H9 (cell line): ENCODE results near the gene FADS2. TPM values are rescaled to one million over a fixed set of nuclear protein-coding genes. Genes with fewer than 3 reads are reported as not detected.

Source experiments
- DNase-seq: peaks from one replicate; pipeline ENCODE4 v3.0.0-alpha.2; 2017
- H2AFZ ChIP-seq: one replicate; pipeline ENCODE4 v1.6.1; 2013; ENCODE audit warnings: mild to moderate bottlenecking, low read length, control low read depth, moderate library complexity
- H2AK5ac ChIP-seq: 2 replicates; pipeline ENCODE4 v1.6.1; 2013; ENCODE audit warnings: low read length, control low read depth, mixed read lengths; ENCODE audit not compliant: insufficient read length
- H2BK120ac ChIP-seq: one replicate; pipeline ENCODE4 v1.6.1; 2013; ENCODE audit warnings: low read depth, mild to moderate bottlenecking, low read length, control low read depth, inconsistent platforms; ENCODE audit not compliant: poor library complexity, severe bottlenecking
- H2BK12ac ChIP-seq: 2 replicates; pipeline ENCODE4 v1.6.1; 2013; ENCODE audit warnings: low read length, control low read depth, mixed read lengths, low read depth; ENCODE audit not compliant: insufficient read length
- H2BK15ac ChIP-seq: 2 replicates; pipeline ENCODE4 v1.6.1; 2013; ENCODE audit warnings: low read depth, low read length, control low read depth
- H2BK20ac ChIP-seq: one replicate; pipeline ENCODE4 v1.6.1; 2013; ENCODE audit warnings: low read depth, mild to moderate bottlenecking, low read length, control low read depth, inconsistent platforms; ENCODE audit not compliant: poor library complexity, severe bottlenecking
- H2BK5ac ChIP-seq: 2 replicates; pipeline ENCODE4 v1.6.1; 2013; ENCODE audit warnings: low read length, control low read depth, mixed read lengths; ENCODE audit not compliant: insufficient read length
- H3K14ac ChIP-seq: 2 replicates; pipeline ENCODE4 v1.6.1; 2013; ENCODE audit warnings: low read length, control low read depth; ENCODE audit not compliant: insufficient read depth
- H3K18ac ChIP-seq: 2 replicates; pipeline ENCODE4 v1.6.1; 2013; ENCODE audit warnings: low read depth, mild to moderate bottlenecking, mixed read lengths, low read length, control low read depth; ENCODE audit not compliant: insufficient read length
- H3K23ac ChIP-seq: 2 replicates; pipeline ENCODE4 v1.6.1; 2013; ENCODE audit warnings: low read length, control low read depth, mixed read lengths, low read depth; ENCODE audit not compliant: insufficient read length
- H3K23me2 ChIP-seq: 2 replicates; pipeline ENCODE4 v1.6.1; 2013; ENCODE audit warnings: low read depth, mild to moderate bottlenecking, mixed read lengths, low read length, control low read depth; ENCODE audit not compliant: insufficient read length, poor library complexity, severe bottlenecking
- H3K27ac ChIP-seq: 2 replicates; pipeline ENCODE4 v1.5.1; 2013; ENCODE audit warnings: low read length, control low read depth, mixed read lengths, low read depth; ENCODE audit not compliant: insufficient read length
- H3K27me3 ChIP-seq: 2 replicates; pipeline ENCODE4 v1.6.1; 2013; ENCODE audit warnings: low read length, control low read depth, inconsistent platforms; ENCODE audit not compliant: insufficient read depth
- H3K4ac ChIP-seq: 2 replicates; pipeline ENCODE4 v1.6.1; 2013; ENCODE audit warnings: low read depth, mild to moderate bottlenecking, control low read depth, inconsistent platforms, low read length, moderate library complexity
- H3K4me1 ChIP-seq: 2 replicates; pipeline ENCODE4 v1.6.1; 2013; ENCODE audit warnings: low read length, control low read depth, inconsistent platforms; ENCODE audit not compliant: insufficient read depth
- H3K4me2 ChIP-seq: 2 replicates; pipeline ENCODE4 v1.6.1; 2013; ENCODE audit warnings: low read length, control low read depth, mixed read lengths; ENCODE audit not compliant: insufficient read length, insufficient read depth
- H3K56ac ChIP-seq: 2 replicates; pipeline ENCODE4 v1.6.1; 2013; ENCODE audit warnings: low read depth, mild to moderate bottlenecking, mixed read lengths, low read length, control low read depth; ENCODE audit not compliant: insufficient read length
- H3K79me1 ChIP-seq: 2 replicates; pipeline ENCODE4 v1.6.1; 2013; ENCODE audit warnings: low read depth, mild to moderate bottlenecking, moderate library complexity, low read length, control low read depth, inconsistent platforms; ENCODE audit not compliant: insufficient read depth, poor library complexity, severe bottlenecking
- H3K79me2 ChIP-seq: 2 replicates; pipeline ENCODE4 v1.6.1; 2013; ENCODE audit warnings: low read length, control low read depth, inconsistent platforms; ENCODE audit not compliant: insufficient read depth
- H3K9ac ChIP-seq: 2 replicates; pipeline ENCODE4 v1.6.1; 2013; ENCODE audit warnings: low read length, control low read depth, mixed read lengths; ENCODE audit not compliant: insufficient read length; ENCODE audit errors: extremely low read depth
- H3K9me3 ChIP-seq: one replicate; pipeline ENCODE4 v1.6.1; 2013; ENCODE audit warnings: low read depth, low read length, inconsistent platforms; ENCODE audit not compliant: control insufficient read depth
- H3T11ph ChIP-seq: one replicate; pipeline ENCODE4 v1.6.1; 2013; ENCODE audit warnings: mild to moderate bottlenecking, low read length, control low read depth, inconsistent platforms
- H4K20me1 ChIP-seq: one replicate; pipeline ENCODE4 v1.6.1; 2013; ENCODE audit not compliant: control insufficient read depth, insufficient read length, insufficient read depth
- H4K5ac ChIP-seq: 2 replicates; pipeline ENCODE4 v1.6.1; 2013; ENCODE audit warnings: low read depth, mild to moderate bottlenecking, mixed read lengths, low read length, control low read depth; ENCODE audit not compliant: insufficient read length
- H4K8ac ChIP-seq: replicated peaks from 2 replicates; pipeline ENCODE4 v1.6.1; 2013; ENCODE audit warnings: low read length, control low read depth, mixed read lengths, low read depth; ENCODE audit not compliant: insufficient read length
- H4K91ac ChIP-seq: 2 replicates; pipeline ENCODE4 v1.6.1; 2013; ENCODE audit warnings: low read depth, mild to moderate bottlenecking, moderate library complexity, mixed read lengths, low read length, control low read depth; ENCODE audit not compliant: insufficient read length
- H3K27ac Mint-ChIP-seq, 3 experiments: 2 replicates in 2 of 3; 3 replicates in 1 of 3; pipeline ENCODE4 v1.8.0; 2020 to 2021; ENCODE audit warnings: mixed read lengths in 3 of 3, mild to moderate bottlenecking in 1 of 3, moderate library complexity in 1 of 3
- H3K27me3 Mint-ChIP-seq: 2 replicates; pipeline ENCODE4 v1.8.0; 2021; ENCODE audit warnings: low read depth, mild to moderate bottlenecking, moderate library complexity, mixed read lengths
- H3K36me3 Mint-ChIP-seq, 3 experiments: 2 replicates in 2 of 3; 3 replicates in 1 of 3; pipeline ENCODE4 v1.8.0; 2020 to 2021; ENCODE audit warnings: low read depth in 3 of 3, mixed read lengths in 3 of 3; ENCODE audit not compliant: insufficient read depth in 1 of 3
- H3K4me1 Mint-ChIP-seq, 2 experiments: 2 replicates each; pipeline ENCODE4 v1.8.0; 2020; ENCODE audit warnings: mixed read lengths in 2 of 2
- H3K4me3 Mint-ChIP-seq, 2 experiments: 2 replicates in 1 of 2; 3 replicates in 1 of 2; pipeline ENCODE4 v1.8.0; 2020 to 2021; ENCODE audit warnings: mild to moderate bottlenecking in 2 of 2, mixed read lengths in 2 of 2, moderate library complexity in 1 of 2
- H3K9me3 Mint-ChIP-seq, 2 experiments: 2 replicates in 1 of 2; 3 replicates in 1 of 2; pipeline ENCODE4 v1.8.0; 2020; ENCODE audit warnings: mild to moderate bottlenecking in 2 of 2, mixed read lengths in 2 of 2, moderate library complexity in 1 of 2
- WGBS: extraction: QIAGEN DNeasy Blood & Tissue Kit; methylation state at CpG from one replicate; pipeline ENCODE4 v1.1.7; 2013; ENCODE audit warnings: missing lambda C conversion rate, low lambda C conversion rate, mixed read lengths; ENCODE audit not compliant: insufficient read length; ENCODE audit errors: extremely low coverage; 5-methylcytosine and 5-hydroxymethylcytosine counted together
- total RNA-seq: library from RNA; stranded (reverse); gene quantifications from 2 replicates; pipeline ENCODE4 v1.2.1, GENCODE V29; 2021
- TF ChIP-seq, protein P1 (sequence below): fragments of 200-600 bp; sonication (generic); conservative IDR thresholded peaks from 3 replicates; pipeline ENCODE4 v1.8.0; 2021; ENCODE audit warnings: antibody characterized with exemption, mild to moderate bottlenecking

FADS2 gene
- total RNA-seq, 1 experiment from 2014 or later: 322 TPM

DNA sequence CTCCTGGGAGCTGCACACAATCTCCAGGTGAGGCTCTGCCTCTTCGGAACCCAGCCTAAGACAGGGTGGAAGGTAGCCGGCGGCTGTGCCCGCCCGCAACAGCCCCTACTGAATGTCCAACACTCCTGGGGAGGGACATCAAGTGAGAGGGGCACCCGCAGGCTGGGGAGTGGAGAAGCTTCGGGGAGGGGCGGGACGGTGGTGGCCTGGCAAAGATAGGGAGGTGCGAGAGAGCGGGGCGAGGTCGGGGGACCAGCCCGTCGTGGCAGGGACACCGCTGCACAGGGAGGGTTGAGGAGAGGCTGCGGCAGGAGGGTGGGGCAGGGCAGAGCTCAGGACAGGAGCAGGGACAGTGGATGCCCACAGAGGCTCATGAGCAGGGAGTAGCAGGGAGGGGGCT, 72.2 kb downstream of the FADS2 start:
- no peak overlapping the region for H4K5ac ChIP-seq
- Mint-ChIP-seq H3K27me3 (peaks cover 7% of the 10 kb centered on the region), H3K9me3 (no peaks in the 10 kb centered on the region), H3K4me1 (peaks cover 6 to 40% of the 10 kb centered on the region in 2 experiments), H3K36me3 (no peaks in the 10 kb centered on the region), H3K27ac (no peak overlapping the region; a peak in 1 of 7 replicates), H3K4me3 (no peak overlapping the region)
- no CpG with 5 or more reads among the region's 17 CpGs for WGBS
- TF ChIP-seq, protein P1, sequence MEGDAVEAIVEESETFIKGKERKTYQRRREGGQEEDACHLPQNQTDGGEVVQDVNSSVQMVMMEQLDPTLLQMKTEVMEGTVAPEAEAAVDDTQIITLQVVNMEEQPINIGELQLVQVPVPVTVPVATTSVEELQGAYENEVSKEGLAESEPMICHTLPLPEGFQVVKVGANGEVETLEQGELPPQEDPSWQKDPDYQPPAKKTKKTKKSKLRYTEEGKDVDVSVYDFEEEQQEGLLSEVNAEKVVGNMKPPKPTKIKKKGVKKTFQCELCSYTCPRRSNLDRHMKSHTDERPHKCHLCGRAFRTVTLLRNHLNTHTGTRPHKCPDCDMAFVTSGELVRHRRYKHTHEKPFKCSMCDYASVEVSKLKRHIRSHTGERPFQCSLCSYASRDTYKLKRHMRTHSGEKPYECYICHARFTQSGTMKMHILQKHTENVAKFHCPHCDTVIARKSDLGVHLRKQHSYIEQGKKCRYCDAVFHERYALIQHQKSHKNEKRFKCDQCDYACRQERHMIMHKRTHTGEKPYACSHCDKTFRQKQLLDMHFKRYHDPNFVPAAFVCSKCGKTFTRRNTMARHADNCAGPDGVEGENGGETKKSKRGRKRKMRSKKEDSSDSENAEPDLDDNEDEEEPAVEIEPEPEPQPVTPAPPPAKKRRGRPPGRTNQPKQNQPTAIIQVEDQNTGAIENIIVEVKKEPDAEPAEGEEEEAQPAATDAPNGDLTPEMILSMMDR: no peak
- H3K23me2 ChIP-seq: no peaks in the 10 kb centered on the region
- H3K79me1 ChIP-seq: no peaks in the 10 kb centered on the region
- H3T11ph ChIP-seq: no peak overlapping the region
- H3K4me2 ChIP-seq: no peak overlapping the region
- no peak overlapping the region for H3K18ac ChIP-seq
- H2BK120ac ChIP-seq: no peak overlapping the region
- H2BK12ac ChIP-seq: no peak overlapping the region
- H3K56ac ChIP-seq: no peak overlapping the region
- no peak for DNase-seq
- H3K14ac ChIP-seq: no peak overlapping the region; the same call in 1 of the 2 replicates
- no peak overlapping the region for H2BK15ac ChIP-seq
- H2BK5ac ChIP-seq: no peak overlapping the region
- H3K4ac ChIP-seq: no peak overlapping the region
- no peak overlapping the region for H2AFZ ChIP-seq
- H3K23ac ChIP-seq: no peak overlapping the region
- H3K27me3 ChIP-seq: no peaks in the 10 kb centered on the region
- H4K8ac ChIP-seq: no peak overlapping the region
- no peak overlapping the region for H2AK5ac ChIP-seq
- H4K91ac ChIP-seq: no peak overlapping the region
- no peak overlapping the region for H3K27ac ChIP-seq
- no peaks in the 10 kb centered on the region for H3K4me1 ChIP-seq
- no peak overlapping the region for H3K9ac ChIP-seq
- no peaks in the 10 kb centered on the region for H3K79me2 ChIP-seq
- no peaks in the 10 kb centered on the region for H3K9me3 ChIP-seq
- no peaks in the 10 kb centered on the region for H4K20me1 ChIP-seq
- no peak overlapping the region for H2BK20ac ChIP-seq
